GM19452 (cell line): ENCODE measurements around the gene PRF1.
"Not testable (repeated sequence)": the region's sequence is repeated elsewhere in the genome, so short reads cannot be mapped to it uniquely, and the experiment has no call there.

Source experiments
- ATAC-seq: cut with Tn5 transposase; IDR thresholded peaks from one replicate; pipeline ENCODE4 v1.9.1; 2021; ENCODE audit not compliant: unreplicated experiment

Gene PRF1

DNA sequence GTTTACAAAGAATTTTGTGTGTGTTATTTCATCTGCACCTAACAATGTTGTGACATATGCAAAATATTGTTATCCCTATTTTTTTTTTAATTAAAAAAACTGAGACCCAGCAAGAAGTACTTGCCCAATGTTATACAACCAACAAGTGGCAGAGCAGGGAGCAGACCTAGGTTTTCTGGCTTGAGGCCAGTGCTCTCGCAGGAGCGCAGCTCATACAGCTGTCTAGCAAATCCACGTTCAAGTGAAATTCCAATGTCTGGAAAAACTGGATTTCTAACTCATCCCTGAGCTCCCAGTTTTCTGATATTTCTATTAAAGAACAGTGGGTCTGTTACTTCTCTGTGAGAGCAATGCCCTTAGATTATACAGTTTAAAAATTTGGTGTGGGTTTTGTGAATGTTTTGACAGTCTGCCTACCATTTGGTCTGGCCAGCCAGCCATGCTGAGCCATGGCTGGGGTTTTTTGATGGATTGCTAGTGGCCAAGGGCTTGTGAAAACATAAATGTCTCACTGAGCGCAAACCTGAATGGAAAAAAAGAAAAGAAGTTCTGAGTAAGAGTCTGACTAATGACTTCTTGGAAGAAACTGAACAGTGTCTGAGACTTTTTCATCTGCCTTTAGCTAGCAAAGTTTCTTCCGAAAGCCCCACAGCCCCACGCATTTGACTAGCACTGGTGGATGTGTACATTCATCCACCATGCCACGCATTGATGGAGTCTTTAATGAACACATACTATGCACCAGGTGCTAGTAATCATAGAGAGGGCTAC lies 15.4 kb upstream of the PRF1 start:
- ATAC-seq, result no peak

DNA sequence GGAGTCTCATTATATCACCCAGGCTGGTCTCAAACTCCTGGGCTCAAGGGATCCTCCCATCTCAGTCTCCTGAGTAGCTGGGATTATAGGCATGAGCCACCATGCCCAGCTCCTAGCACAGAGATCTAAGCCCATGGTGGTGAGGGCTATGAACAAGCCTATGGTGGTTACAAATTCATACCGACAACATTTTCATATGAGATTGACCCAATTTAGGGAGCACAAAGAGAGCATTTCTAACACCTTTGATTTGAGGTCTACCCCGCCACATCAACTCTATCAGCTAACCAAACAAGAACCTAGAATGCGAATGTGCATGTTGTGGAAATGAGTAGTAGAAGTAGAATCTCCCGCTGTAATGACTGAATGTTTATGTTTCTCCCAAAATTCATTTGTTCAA lies 14.2 kb upstream of the PRF1 start:
- no peak for ATAC-seq

DNA sequence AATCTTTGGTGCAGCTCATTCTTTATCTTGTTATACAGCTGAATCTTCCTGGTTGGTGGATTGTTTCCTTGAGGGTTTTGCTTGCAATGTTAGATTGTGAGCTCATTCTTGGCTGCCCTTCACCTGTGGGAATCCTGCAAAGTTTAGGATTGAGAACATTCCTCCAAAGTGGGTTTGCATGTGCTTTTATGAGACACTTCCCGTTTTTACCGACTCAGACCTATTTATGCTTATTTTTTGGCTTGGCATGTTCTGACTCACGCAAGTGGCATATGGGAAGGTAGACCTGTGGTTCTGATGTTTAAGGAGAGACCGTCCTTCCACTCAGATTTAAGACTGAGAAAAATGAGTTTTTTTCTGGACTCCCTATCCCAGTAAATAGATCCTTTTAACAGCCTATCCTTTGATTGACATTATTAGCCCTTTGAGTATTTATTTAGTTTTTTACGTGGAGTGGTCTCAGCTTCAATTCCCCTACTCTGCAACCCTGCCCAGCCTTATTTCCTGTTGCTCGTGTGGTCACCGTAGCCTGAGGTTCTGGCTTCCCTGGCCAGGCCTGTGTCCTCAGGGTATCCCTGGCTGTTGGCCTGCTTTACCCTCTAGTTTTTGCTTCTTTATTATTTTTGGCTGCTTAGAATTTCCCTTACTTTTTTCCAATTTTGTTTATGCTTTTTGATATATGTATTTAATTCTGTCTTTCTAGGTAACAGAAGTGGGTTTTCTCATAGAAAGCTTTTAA lies 13.4 kb upstream of the PRF1 start:
- no peak for ATAC-seq

DNA sequence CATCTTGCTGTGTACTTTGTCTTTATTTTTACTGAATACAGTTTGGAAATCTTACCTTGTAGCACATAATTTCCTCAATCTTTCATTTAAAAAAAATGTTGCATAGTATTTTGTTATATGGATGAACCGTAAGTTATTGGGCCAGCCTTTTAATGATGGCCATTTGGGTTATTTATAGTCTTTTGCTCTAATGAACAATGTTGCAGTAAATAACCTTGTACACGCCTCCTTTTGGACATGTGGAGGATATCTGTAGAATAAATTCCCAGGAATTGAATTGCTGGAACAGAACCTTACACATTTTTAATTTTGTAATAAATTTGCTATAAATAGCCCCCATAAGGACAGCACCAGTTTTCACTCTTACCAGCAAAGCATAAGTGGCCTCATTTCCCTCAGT lies 12.7 kb upstream of the PRF1 start:
- no peak for ATAC-seq

GRCh38 chr10:70614364-70614763 lies 11.8 kb upstream of the PRF1 start:
- ATAC-seq, result not testable (repeated sequence)

DNA sequence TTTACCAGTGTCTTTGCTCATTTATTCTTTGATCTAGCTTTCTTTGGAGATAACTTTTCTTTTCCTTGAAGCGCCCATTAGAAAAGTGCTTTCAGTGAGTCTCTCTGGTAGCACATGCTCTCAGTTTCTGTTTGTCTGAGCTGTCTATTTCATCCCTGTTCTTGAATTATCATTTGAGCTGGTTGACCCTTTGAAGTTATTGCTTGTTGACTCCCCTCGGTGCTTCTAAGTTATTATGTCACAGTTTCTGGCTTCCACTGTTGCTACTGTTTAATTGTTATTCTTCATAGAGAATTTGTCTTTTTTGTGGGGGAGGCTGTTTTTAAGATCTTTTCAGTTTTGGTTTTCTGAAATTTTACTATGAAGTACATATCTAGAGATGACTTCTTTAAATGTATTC lies 11.4 kb upstream of the PRF1 start:
- no peak for ATAC-seq

DNA sequence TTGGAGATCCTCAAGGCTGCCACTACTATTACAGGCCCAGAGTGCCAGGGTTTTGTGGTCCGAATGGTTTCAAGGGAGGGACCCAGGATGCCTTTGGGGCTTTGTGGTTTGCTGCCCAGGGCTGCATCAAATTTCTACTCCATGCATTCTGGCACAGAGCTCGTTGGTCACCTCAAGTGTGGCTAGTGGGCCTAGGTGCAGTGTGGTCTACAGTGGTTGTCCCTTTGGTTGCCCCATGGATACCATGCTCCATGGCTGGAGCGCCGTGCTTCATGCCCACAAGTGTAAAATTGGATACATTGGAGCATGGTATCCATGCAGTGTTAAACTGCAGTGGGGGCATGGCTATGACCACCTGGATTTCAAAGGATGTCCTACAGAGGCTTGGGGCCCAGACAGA lies 5.4 kb upstream of the PRF1 start:
- ATAC-seq, result no peak

- no peak for ATAC-seq
These were observed 2.6 kb upstream of the PRF1 start for GRCh38 chr10:70605161-70605560.

- no peak for ATAC-seq
These were observed 1.6 kb upstream of the PRF1 start for GRCh38 chr10:70604106-70604505.

- no peak for ATAC-seq
These were observed 884 bp upstream of the PRF1 start for GRCh38 chr10:70603449-70603801.

GRCh38 chr10:70601746-70602145 lies 795 bp downstream of the PRF1 start:
- ATAC-seq, result no peak

GRCh38 chr10:70600512-70601395 lies 1.8 kb downstream of the PRF1 start:
- no peak for ATAC-seq

DNA sequence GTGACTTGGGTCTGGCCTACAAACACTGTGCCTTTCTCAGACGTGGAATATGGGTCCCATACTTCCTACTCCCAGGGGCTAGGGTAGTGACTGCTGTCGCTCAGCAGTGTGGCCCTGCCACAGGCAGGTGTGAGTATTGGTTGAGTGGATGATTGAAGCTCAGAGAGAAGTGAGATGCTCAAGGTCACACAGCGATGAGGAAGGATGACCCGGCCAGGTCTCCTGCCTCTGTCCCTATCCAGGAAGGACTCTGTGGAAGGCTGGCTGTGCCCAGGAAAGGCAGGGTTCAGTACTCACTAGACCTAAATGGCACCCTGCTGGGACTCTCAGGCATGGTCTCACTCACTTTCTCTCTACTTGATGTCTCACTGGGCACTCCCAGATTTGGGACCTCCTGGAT lies 2.8 kb downstream of the PRF1 start:
- no peak for ATAC-seq

DNA sequence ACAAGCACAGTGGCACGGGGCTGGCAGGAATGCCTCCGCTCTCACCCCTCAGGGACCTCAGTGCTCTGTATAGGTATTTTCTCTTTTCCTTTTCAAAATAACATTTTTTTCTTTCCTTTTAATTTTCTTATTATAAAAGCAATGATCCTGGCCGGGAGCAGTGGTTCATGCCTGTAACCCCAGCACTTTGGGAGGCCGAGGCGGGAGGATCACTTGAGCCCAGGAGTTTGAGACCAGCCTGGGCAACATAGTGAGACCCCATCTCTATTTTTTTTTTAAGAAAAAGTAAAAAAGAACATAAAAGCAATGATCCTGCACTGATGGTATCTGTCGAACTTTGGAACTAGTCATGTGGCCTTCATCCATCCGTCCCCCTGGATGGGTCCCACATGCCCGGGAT lies 3.2 kb downstream of the PRF1 start:
- no peak for ATAC-seq

DNA sequence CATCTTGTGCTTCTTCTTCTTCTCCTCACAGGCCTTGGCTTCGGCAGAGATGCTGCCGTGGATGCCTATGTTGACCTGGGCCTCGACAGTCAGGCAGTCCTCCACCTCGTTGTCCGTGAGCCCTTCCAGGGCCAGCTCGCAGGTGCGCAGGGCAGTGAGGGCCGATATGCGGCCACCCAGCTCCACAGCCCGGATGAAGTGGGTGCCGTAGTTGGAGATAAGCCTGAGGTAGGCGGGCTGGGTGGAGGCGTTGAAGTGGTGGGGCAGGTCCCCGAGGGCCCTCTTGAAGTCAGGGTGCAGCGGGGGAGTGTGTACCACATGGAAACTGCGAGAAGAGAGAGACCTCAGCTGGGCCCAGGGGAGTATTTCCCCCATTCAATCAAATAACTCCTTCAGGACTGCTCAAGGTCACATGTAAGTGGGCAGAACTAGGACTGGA lies 3.7 kb downstream of the PRF1 start:
- ATAC-seq, result no peak

DNA sequence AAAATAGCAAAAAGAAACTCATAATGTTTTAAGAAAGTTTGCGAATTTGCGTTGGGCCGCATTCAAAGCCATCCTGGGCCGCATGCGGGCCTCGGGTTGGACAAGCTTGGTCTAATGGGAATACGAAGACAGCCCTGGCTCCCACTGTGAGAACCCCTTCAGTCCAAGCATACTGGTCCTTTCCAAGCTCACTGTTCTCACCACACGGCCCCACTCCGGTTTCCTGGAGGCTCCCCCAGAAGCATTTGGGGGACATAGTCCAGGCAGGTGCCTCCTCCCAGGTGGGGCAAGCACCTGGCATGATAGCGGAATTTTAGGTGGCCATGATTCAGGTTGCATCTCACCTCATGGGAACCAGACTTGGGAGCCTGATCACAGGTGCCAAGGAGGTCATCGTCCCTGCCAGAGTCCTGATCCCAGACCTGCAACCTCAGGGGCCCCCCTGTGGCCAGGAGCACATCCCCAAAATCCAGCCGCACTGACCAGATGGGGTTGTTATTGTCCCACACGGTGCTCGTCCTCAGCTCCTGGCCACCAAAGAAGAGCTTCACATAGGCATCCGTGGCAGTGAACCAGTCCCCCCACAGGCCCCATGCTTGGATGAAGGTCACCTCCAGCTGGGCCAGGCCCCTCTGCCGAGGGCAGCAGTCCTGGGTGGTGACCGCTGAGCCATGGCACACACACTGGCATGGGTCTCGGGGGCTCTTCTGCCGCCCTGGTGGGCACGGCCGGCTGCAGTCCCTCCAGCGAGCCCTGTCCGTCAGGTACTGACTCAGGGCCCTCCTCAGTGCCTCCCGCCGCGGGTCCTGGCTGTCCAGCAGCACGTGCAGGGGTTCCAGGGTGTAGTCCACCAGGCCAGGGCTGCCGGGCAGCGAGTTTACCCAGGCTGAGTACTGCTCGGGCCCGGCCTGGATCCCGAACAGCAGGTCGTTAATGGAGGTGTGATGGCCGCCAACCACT lies 4.4 kb downstream of the PRF1 start:
- ATAC-seq, result no peak

- no peak for ATAC-seq
These were observed 5.4 kb downstream of the PRF1 start for GRCh38 chr10:70596860-70597809.

GRCh38 chr10:70596110-70596798 lies 6.3 kb downstream of the PRF1 start:
- ATAC-seq, result no peak

- no peak for ATAC-seq
These were observed 7.0 kb downstream of the PRF1 start for GRCh38 chr10:70595566-70596016.
